ENCODE data around the gene SLFN13. TPM values are rescaled to one million over a fixed set of nuclear protein-coding genes. Genes with fewer than 3 reads are reported as not detected.

The SLFN13 gene
- total and polyA plus RNA-seq, 9 of the 15 experiments (the other 6 are each of a cell fraction or from before 2014, with no cell fraction given), result 0.04 to 0.49 (median 0.17) TPM

GRCh38 chr17:35407531-35407930, 41.0 kb downstream of the SLFN13 start (continued):
- TF ChIP-seq CHD7 (IDR thresholded peaks at IDR 0.05; ENCODE audit: low read depth, low read length), result no peak
- no peak for TF ChIP-seq POLR2AphosphoS2 (IDR thresholded peaks at IDR 0.05; ENCODE audit: low read length)
- no peak for TF ChIP-seq CTBP1 (IDR thresholded peaks at IDR 0.05; ENCODE audit: borderline replicate concordance)

All from K562 (cell line).